Measurements from ENCODE around the gene KIF5A. TPM values are rescaled to one million over a fixed set of nuclear protein-coding genes. Genes with fewer than 3 reads are reported as not detected.

The KIF5A gene
- total and polyA plus RNA-seq, 5 donors from 2014 or later = 0.05 to 0.72 (median 0.06) TPM; not detected in 2

DNA sequence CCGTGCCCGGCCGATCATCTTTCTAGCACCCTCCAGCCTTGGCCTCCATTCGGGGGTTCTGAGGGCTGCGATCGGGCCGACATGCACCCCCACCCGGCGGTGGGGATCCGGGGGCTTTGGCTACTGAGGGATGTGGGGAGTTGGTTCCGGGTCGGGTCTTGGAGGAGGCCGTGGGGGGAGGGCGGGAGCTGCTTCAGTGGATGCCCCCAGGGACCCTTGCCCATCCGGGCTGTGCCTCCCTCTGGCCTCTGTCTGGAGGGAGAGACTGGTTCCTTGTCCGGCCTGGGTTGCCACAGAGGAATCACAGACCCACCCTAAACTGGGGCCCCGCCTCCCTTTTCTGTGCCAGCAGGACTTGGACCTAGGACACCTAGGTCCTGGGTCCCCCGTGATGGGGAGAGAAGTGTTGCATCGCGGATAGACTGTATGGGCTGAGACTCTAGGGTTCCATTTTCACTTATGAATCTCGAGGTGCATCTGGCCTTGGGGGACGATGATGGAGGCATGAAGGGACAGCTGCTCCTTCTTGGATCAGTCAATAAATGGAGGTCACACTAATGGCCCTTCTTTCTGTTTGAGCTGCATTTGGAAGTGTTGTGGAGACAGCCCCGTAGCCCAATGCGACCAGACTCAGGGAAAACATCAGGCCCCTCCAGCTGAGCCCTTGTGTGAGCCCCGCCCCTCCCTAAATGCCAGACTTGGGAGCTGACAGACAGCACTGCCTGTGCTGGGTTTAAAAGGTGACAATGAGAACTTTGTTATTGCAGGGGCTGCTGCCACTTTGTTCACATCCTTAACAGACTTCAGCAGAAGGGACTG lies 55.4 kb downstream of the KIF5A start:
- no peak for DNase-seq
- peaks cover 0 to 34% (median 7%) of the 10 kb centered on the region in 4 donors for H3K4me1 Mint-ChIP-seq
- H3K27ac Mint-ChIP-seq = peak overlapping the region; percentile 77 to 94 (median 82)
- Histone ChIP-seq H3K27ac (ENCODE audit: insufficient read depth, low read length, poor library complexity, severe bottlenecking) (no peak overlapping the region), H3K9me3 (ENCODE audit: control insufficient read depth in 2 of 2, low read length in 2 of 2) (no peaks in the 10 kb centered on the region), H3K27me3 (ENCODE audit: control insufficient read depth, insufficient read depth, low read length) (no peaks in the 10 kb centered on the region), H3K4me1 (ENCODE audit: control insufficient read depth, insufficient read depth, low read length, poor library complexity, severe bottlenecking) (peaks cover 16% of the 10 kb centered on the region), H3K4me3 (ENCODE audit: low read depth, low read length) (peak overlapping the region; percentile 44), H3K36me3 (ENCODE audit: control insufficient read depth, insufficient read depth, low read length) (peaks cover 29% of the 10 kb centered on the region)
- H3K4me3 Mint-ChIP-seq = peak overlapping the region; percentile 88 to 94 (median 89)
- peaks cover 32% of the 10 kb centered on the region for H3K36me3 Mint-ChIP-seq
- H3K27me3 Mint-ChIP-seq = peaks cover 1% of the 10 kb centered on the region
- no peaks in the 10 kb centered on the region for H3K9me3 Mint-ChIP-seq
- peak; percentile 11 to 36 for ATAC-seq (ENCODE audit: low read depth in 2 of 2)

DNA sequence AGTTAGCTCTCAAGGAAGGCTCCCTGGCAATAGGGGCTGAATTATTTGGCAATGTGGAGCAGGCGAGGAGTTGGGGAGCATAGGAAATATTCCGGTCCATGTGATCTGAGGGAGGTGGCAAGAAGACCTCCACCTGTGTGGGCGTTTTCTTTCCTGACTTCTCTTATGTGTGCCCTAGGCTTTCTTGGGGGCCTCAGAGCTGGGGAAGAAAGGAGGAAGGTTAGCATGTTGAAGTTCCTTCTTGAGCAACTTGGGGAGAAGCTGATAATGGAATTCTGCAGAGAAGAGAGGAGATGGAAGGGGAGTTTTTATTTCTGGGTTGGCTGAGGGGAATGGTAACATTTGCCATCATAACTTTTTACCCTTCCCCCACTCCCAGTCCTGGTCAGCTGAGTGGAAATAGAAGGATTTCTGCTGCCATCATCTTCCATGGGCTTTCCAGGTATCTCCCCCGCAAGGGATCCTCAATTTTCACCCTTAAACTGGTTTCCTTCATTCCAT lies 56.0 kb downstream of the KIF5A start:
- ATAC-seq (ENCODE audit: low read depth in 2 of 2) = no peak
- H3K27me3 Mint-ChIP-seq = peaks cover 8% of the 10 kb centered on the region
- H3K4me3 ChIP-seq (ENCODE audit: low read depth, low read length) = peak overlapping the region; percentile 44
- H3K27me3 ChIP-seq (ENCODE audit: control insufficient read depth, insufficient read depth, low read length) = no peaks in the 10 kb centered on the region
- peak overlapping the region in 2 of 3 donors; percentile 53 to 77 for H3K27ac Mint-ChIP-seq
- no peak for DNase-seq
- H3K36me3 Mint-ChIP-seq = peaks cover 25% of the 10 kb centered on the region
- peaks cover 23% of the 10 kb centered on the region for H3K4me1 ChIP-seq (ENCODE audit: control insufficient read depth, insufficient read depth, low read length, poor library complexity, severe bottlenecking)
- H3K36me3 ChIP-seq (ENCODE audit: control insufficient read depth, insufficient read depth, low read length) = peaks cover 22% of the 10 kb centered on the region
- peaks cover 0 to 2% (median 0%) of the 10 kb centered on the region in 7 donors for H3K9me3 Mint-ChIP-seq
- H3K4me3 Mint-ChIP-seq = peak overlapping the region; percentile 88 to 94 (median 89)
- no peak overlapping the region for H3K27ac ChIP-seq (ENCODE audit: insufficient read depth, low read length, poor library complexity, severe bottlenecking)
- H3K4me1 Mint-ChIP-seq = peaks cover 0 to 41% (median 7%) of the 10 kb centered on the region in 4 donors
- no peaks in the 10 kb centered on the region for H3K9me3 ChIP-seq (ENCODE audit: control insufficient read depth in 2 of 2, low read length in 2 of 2)

DNA sequence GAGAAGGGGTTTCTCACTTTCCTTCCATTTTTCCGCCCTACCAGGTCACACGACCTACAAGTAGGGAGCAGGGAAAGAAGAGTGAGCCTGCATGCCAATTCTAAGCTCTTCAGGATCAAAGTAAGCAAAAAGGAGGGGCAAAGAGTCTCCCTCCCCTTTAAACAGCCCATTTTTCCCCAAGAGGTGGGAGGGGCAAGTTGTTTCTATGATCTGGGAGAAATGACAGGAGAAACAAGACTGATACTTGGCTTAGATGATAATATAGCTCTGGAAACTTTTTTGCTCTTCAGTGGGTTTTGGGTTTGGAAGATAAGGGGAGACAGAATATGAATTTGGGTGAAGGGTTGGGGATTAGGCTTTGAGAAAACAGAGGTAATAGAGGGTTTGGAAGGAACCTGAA lies 56.6 kb downstream of the KIF5A start:
- peaks cover 9% of the 10 kb centered on the region for H3K27me3 Mint-ChIP-seq
- Histone ChIP-seq H3K4me1 (ENCODE audit: control insufficient read depth, insufficient read depth, low read length, poor library complexity, severe bottlenecking) (peaks cover 28% of the 10 kb centered on the region), H3K36me3 (ENCODE audit: control insufficient read depth, insufficient read depth, low read length) (peaks cover 17% of the 10 kb centered on the region), H3K9me3 (ENCODE audit: control insufficient read depth in 2 of 2, low read length in 2 of 2) (no peaks in the 10 kb centered on the region), H3K27ac (ENCODE audit: insufficient read depth, low read length, poor library complexity, severe bottlenecking) (no peak overlapping the region), H3K27me3 (ENCODE audit: control insufficient read depth, insufficient read depth, low read length) (no peaks in the 10 kb centered on the region), H3K4me3 (ENCODE audit: low read depth, low read length) (no peak overlapping the region)
- peaks cover 0 to 42% (median 7%) of the 10 kb centered on the region in 4 donors for H3K4me1 Mint-ChIP-seq
- peaks cover 0 to 2% (median 0%) of the 10 kb centered on the region in 7 donors for H3K9me3 Mint-ChIP-seq
- no peak for DNase-seq
- peaks cover 20% of the 10 kb centered on the region for H3K36me3 Mint-ChIP-seq
- H3K27ac Mint-ChIP-seq = peak overlapping the region in 1 of 3 donors; percentile 43
- no peak for ATAC-seq (ENCODE audit: low read depth in 2 of 2)
- peak overlapping the region; percentile 27 to 88 (median 78) for H3K4me3 Mint-ChIP-seq

- peaks cover 0 to 43% (median 7%) of the 10 kb centered on the region in 4 donors for H3K4me1 Mint-ChIP-seq
- DNase-seq = no peak
- peaks cover 13% of the 10 kb centered on the region for H3K36me3 ChIP-seq (ENCODE audit: control insufficient read depth, insufficient read depth, low read length)
- H3K27ac ChIP-seq (ENCODE audit: insufficient read depth, low read length, poor library complexity, severe bottlenecking) = no peak overlapping the region
- H3K27ac Mint-ChIP-seq = peak overlapping the region in 1 of 3 donors; percentile 43
- peak overlapping the region in 3 of 4 donors; percentile 10 to 88 (median 87) for H3K4me3 Mint-ChIP-seq
- no peaks in the 10 kb centered on the region for H3K9me3 ChIP-seq (ENCODE audit: control insufficient read depth in 2 of 2, low read length in 2 of 2)
- H3K4me1 ChIP-seq (ENCODE audit: control insufficient read depth, insufficient read depth, low read length, poor library complexity, severe bottlenecking) = peaks cover 32% of the 10 kb centered on the region
- H3K36me3 Mint-ChIP-seq = peaks cover 16% of the 10 kb centered on the region
- no peak overlapping the region for H3K4me3 ChIP-seq (ENCODE audit: low read depth, low read length)
- H3K27me3 Mint-ChIP-seq = peaks cover 9% of the 10 kb centered on the region
- no peaks in the 10 kb centered on the region for H3K27me3 ChIP-seq (ENCODE audit: control insufficient read depth, insufficient read depth, low read length)
- peaks cover 0 to 2% (median 0%) of the 10 kb centered on the region in 7 donors for H3K9me3 Mint-ChIP-seq
- no peak for ATAC-seq (ENCODE audit: low read depth in 2 of 2)
These were observed 57.0 kb downstream of the KIF5A start for GRCh38 chr12:57606821-57607220.

DNA sequence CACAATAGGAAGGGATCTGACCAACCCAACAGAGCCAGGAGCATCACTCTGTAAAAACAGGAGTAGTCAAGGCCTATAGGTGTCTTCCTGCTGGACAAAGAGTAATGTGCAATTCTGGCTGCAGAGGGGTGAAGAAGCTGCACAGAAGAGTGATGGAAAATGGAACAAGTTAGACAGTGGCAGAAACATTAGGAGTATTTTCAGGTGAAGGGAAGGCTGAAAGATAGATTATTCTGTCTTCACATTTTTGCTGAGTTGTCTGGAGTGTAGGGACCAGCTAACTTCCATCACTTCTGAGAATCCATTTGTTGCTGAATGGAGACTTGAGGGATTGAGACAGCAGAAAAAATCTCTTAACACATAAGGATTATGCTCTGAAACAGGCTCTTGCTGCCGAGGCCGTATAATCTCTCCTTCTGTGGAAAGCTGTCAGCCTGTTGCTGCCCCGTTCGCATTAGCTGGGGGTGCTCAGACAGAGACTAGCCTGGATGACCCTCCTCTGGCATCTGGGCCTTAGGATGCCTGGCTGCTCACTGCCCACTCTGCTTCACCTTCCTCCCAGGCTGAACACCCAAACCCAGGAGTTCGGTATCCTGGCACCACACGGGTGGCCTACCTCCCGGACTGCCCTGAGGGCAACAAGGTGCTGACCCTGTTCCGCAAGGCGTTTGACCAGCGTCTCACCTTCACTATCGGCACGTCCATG lies 58.3 kb downstream of the KIF5A start:
- H3K27ac Mint-ChIP-seq = peak overlapping the region in 1 of 3 donors; percentile 92
- H3K36me3 Mint-ChIP-seq = peaks cover 5% of the 10 kb centered on the region
- no peaks in the 10 kb centered on the region for H3K27me3 ChIP-seq (ENCODE audit: control insufficient read depth, insufficient read depth, low read length)
- no peak overlapping the region for H3K27ac ChIP-seq (ENCODE audit: insufficient read depth, low read length, poor library complexity, severe bottlenecking)
- no peak for DNase-seq
- no peak overlapping the region for H3K4me3 ChIP-seq (ENCODE audit: low read depth, low read length)
- no peaks in the 10 kb centered on the region for H3K9me3 ChIP-seq (ENCODE audit: control insufficient read depth in 2 of 2, low read length in 2 of 2)
- H3K4me1 Mint-ChIP-seq = peaks cover 0 to 42% (median 5%) of the 10 kb centered on the region in 4 donors
- H3K9me3 Mint-ChIP-seq = peaks cover 0 to 4% (median 0%) of the 10 kb centered on the region in 7 donors
- no peak for ATAC-seq (ENCODE audit: low read depth in 2 of 2)
- peaks cover 34% of the 10 kb centered on the region for H3K4me1 ChIP-seq (ENCODE audit: control insufficient read depth, insufficient read depth, low read length, poor library complexity, severe bottlenecking)
- peaks cover 2% of the 10 kb centered on the region for H3K36me3 ChIP-seq (ENCODE audit: control insufficient read depth, insufficient read depth, low read length)
- H3K4me3 Mint-ChIP-seq = peak overlapping the region in 2 of 4 donors; percentile 24 to 34
- H3K27me3 Mint-ChIP-seq = peaks cover 22% of the 10 kb centered on the region

DNA sequence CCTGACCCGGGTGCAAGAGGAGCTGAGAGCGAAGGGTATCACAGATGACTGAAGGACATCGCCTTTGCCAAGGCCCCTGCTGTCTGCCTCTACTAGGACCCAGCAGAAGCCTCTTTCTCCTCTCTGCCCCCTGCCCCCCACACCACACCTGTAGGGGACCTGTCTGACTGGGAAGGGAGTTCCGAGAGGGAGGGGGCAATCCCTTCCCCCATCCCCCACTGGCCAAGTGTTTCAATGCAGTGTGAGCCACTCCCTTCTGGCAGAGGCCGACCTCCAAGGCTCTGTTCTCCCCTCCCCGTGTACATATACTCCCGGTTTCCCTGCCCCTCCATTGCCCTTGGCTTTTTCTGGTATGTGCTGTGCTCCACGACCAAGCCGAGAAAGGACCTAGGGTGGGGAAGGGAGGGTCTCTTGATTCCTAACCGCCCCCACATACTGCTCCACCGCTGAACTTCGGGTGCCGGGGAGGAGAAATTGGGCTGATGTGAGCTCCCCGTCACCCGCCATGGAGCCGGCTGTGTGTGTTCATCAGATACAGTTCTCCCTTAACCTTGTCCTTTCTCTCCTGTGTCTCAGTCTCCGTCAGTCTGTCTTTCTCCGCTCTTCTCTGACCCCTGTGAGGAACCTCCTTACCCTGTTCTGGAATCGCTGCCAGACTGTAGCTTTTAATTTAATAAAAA lies 59.4 kb downstream of the KIF5A start:
- Histone ChIP-seq H3K4me1 (ENCODE audit: control insufficient read depth, insufficient read depth, low read length, poor library complexity, severe bottlenecking) (peaks cover 31% of the 10 kb centered on the region), H3K9me3 (ENCODE audit: control insufficient read depth in 2 of 2, low read length in 2 of 2) (no peaks in the 10 kb centered on the region), H3K36me3 (ENCODE audit: control insufficient read depth, insufficient read depth, low read length) (peaks cover 2% of the 10 kb centered on the region), H3K27me3 (ENCODE audit: control insufficient read depth, insufficient read depth, low read length) (peaks cover 3% of the 10 kb centered on the region), H3K27ac (ENCODE audit: insufficient read depth, low read length, poor library complexity, severe bottlenecking) (no peak overlapping the region), H3K4me3 (ENCODE audit: low read depth, low read length) (no peak overlapping the region)
- peak overlapping the region in 1 of 4 donors; percentile 24 for H3K4me3 Mint-ChIP-seq
- peaks cover 0 to 4% (median 0%) of the 10 kb centered on the region in 7 donors for H3K9me3 Mint-ChIP-seq
- peaks cover 0 to 33% (median 4%) of the 10 kb centered on the region in 4 donors for H3K4me1 Mint-ChIP-seq
- ATAC-seq (ENCODE audit: low read depth in 2 of 2) = no peak
- H3K27ac Mint-ChIP-seq = no peak overlapping the region
- no peak for DNase-seq
- peaks cover 5% of the 10 kb centered on the region for H3K36me3 Mint-ChIP-seq
- H3K27me3 Mint-ChIP-seq = peaks cover 33% of the 10 kb centered on the region
